ENCODE results near the gene IRS2.

DNA sequence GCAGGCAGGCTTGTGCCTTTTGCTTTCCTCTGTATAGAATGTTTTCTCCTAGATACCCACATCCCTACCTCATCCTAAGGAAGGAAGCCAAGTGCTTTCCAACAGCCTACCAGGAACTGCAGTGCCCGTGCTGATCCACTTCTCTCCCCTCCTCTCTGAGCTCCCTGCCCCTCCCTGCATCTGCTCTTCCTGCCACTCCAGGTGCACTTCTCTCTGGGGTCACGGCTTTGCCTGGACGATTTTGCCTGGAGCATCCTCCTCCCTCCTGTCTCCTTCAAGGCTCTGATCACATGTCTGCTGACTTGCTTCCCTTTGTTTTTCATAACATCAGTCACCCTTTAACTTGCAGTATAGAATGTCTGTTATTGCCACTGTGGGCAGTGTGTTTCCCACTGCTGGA, 34.7 kb upstream of the IRS2 start:
- TF ChIP-seq POLR2A (IDR thresholded peaks at IDR 0.05): no peak
- TF ChIP-seq, protein P1, sequence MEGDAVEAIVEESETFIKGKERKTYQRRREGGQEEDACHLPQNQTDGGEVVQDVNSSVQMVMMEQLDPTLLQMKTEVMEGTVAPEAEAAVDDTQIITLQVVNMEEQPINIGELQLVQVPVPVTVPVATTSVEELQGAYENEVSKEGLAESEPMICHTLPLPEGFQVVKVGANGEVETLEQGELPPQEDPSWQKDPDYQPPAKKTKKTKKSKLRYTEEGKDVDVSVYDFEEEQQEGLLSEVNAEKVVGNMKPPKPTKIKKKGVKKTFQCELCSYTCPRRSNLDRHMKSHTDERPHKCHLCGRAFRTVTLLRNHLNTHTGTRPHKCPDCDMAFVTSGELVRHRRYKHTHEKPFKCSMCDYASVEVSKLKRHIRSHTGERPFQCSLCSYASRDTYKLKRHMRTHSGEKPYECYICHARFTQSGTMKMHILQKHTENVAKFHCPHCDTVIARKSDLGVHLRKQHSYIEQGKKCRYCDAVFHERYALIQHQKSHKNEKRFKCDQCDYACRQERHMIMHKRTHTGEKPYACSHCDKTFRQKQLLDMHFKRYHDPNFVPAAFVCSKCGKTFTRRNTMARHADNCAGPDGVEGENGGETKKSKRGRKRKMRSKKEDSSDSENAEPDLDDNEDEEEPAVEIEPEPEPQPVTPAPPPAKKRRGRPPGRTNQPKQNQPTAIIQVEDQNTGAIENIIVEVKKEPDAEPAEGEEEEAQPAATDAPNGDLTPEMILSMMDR (IDR thresholded peaks at IDR 0.05): no peak

Data from breast epithelium (tissue), 3 donors.